Measurements from ENCODE around the gene AP1B1.

DNA sequence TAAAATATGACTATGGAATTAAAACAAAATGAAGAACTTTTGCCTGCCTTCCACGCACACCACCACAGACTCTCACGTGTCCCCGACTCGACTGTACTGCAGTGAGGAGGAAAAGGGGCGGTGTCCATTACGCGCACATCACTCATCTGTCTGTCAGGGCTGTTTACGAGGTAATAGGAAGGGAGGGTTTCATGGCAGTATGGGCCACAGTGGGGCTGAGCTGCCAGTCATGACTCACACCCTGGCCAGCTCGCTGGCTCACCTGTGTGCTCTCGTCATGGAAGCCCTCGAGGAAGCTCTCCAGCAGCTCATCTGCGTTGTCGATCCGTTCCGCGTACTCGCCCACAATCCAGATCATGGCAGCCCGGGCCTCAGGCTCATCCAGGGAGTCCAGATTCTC lies 39.4 kb downstream of the AP1B1 start:
- TF ChIP-seq, protein P1, sequence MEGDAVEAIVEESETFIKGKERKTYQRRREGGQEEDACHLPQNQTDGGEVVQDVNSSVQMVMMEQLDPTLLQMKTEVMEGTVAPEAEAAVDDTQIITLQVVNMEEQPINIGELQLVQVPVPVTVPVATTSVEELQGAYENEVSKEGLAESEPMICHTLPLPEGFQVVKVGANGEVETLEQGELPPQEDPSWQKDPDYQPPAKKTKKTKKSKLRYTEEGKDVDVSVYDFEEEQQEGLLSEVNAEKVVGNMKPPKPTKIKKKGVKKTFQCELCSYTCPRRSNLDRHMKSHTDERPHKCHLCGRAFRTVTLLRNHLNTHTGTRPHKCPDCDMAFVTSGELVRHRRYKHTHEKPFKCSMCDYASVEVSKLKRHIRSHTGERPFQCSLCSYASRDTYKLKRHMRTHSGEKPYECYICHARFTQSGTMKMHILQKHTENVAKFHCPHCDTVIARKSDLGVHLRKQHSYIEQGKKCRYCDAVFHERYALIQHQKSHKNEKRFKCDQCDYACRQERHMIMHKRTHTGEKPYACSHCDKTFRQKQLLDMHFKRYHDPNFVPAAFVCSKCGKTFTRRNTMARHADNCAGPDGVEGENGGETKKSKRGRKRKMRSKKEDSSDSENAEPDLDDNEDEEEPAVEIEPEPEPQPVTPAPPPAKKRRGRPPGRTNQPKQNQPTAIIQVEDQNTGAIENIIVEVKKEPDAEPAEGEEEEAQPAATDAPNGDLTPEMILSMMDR (conservative IDR thresholded peaks at IDR 0.05 in 1 of 2, IDR thresholded peaks at IDR 0.05 in 1 of 2; ENCODE audit: low read depth in 1 of 2, low read length in 2 of 2) = no peak
- no peak for TF ChIP-seq EZH2 (IDR thresholded peaks at IDR 0.05; ENCODE audit: low read length, missing control alignments)
